Testis (tissue), 3 donors: ENCODE measurements around the gene GINS2. TPM values are rescaled to one million over a fixed set of nuclear protein-coding genes. Genes with fewer than 3 reads are reported as not detected.

Source experiments
- DNase-seq: peaks from one replicate; pipeline ENCODE4 v3.0.0-alpha.2; 2019
- H3K27ac ChIP-seq, 2 donors: fragments of 200-600 bp; sonication (generic); one replicate each; pipeline ENCODE4 v1.5.1; 2019
- H3K27me3 ChIP-seq: fragments of 200-600 bp; sonication (generic); one replicate; pipeline ENCODE4 v1.5.1; 2019
- H3K36me3 ChIP-seq: fragments of 200-600 bp; sonication (generic); one replicate; pipeline ENCODE4 v1.5.1; 2017; ENCODE audit warnings: low read depth; ENCODE audit errors: missing control alignments
- H3K4me1 ChIP-seq: fragments of 200-600 bp; sonication (generic); one replicate; pipeline ENCODE4 v1.5.1; 2019
- H3K4me3 ChIP-seq, 2 donors: fragments of 200-600 bp; sonication (generic); one replicate each; pipeline ENCODE4 v1.5.1; 2017 to 2019
- H3K9me3 ChIP-seq: fragments of 200-600 bp; sonication (generic); one replicate; pipeline ENCODE4 v1.5.1; 2017
- CTCF ChIP-seq, 3 experiments: fragments of 450-650 bp in 2 of 3; fragments of 200-600 bp in 1 of 3; sonication (generic) in 1 of 3; IDR thresholded peaks; one replicate each; pipeline ENCODE4 v1.5.1; 2016 to 2019; ENCODE audit warnings: antibody characterized with exemption in 3 of 3, mild to moderate bottlenecking in 2 of 3, moderate library complexity in 1 of 3
- POLR2A ChIP-seq: fragments of 450-650 bp; IDR thresholded peaks from one replicate; pipeline ENCODE4 v1.6.1; 2017; ENCODE audit warnings: antibody characterized with exemption, mild to moderate bottlenecking, moderate library complexity
- WGBS, 2 donors: methylation state at CpG; one replicate each; pipeline ENCODE4 v1.1.5; 2018; 5-methylcytosine and 5-hydroxymethylcytosine counted together
- intact Hi-C: fragments of 100-400 bp; cut with DNase I; formaldehyde crosslinking; loops from one replicate; pipeline ENCODE4 v1.15.1; 2023; ENCODE audit warnings: low total_unique reads
- polyA plus RNA-seq: library from polyadenylated mRNA; stranded (reverse); fragments of 350-450 nt; fragmentation: Illumina TruSeq; extraction: RNeasy Lipid Tissue Mini Kit (QIAGEN cat#74804); gene quantifications from one replicate; pipeline ENCODE4 v1.2.3, GENCODE V29; 2014; ENCODE audit warnings: low read depth, low replicate concordance; ENCODE audit not compliant: insufficient read depth
- total RNA-seq, 2 donors: library from RNA; depleted of rRNA; stranded (reverse); fragments of >200 nt; gene quantifications; one replicate each; pipeline ENCODE4 v1.2.3, GENCODE V29; 2016

The GINS2 gene
- total and polyA plus RNA-seq, 3 donors from 2014 or later: 8.9 to 13.8 (median 11.8) TPM

- TF ChIP-seq CTCF (IDR thresholded peaks at IDR 0.05) (no peak), POLR2A (no peak)
- 43 to 50% methylated on average over 7 of the region's 7 CpGs for WGBS, 2 donors
- no peak for DNase-seq
- no peaks in the 10 kb centered on the region for H3K36me3 ChIP-seq
- H3K4me1 ChIP-seq: no peaks in the 10 kb centered on the region
- H3K4me3 ChIP-seq: no peak overlapping the region
- H3K9me3 ChIP-seq: no peaks in the 10 kb centered on the region
- intact Hi-C loops: no loop called here
- no peaks in the 10 kb centered on the region for H3K27me3 ChIP-seq
- no peak overlapping the region for H3K27ac ChIP-seq
These were observed 1.8 kb upstream of the GINS2 start for GRCh38 chr16:85690469-85691064.

- Histone ChIP-seq H3K27me3 (no peaks in the 10 kb centered on the region), H3K4me1 (no peaks in the 10 kb centered on the region), H3K36me3 (no peaks in the 10 kb centered on the region), H3K4me3 (no peak overlapping the region), H3K9me3 (no peaks in the 10 kb centered on the region), H3K27ac (no peak overlapping the region)
- no peak for DNase-seq
- intact Hi-C loops: no loop called here
- TF ChIP-seq POLR2A (no peak), CTCF (IDR thresholded peaks at IDR 0.05) (no peak)
- 43 to 64% methylated on average over 9 of the region's 9 CpGs for WGBS, 2 donors
These were observed 1.2 kb upstream of the GINS2 start for GRCh38 chr16:85689950-85690320.

GRCh38 chr16:85689285-85689949 lies 663 bp upstream of the GINS2 start:
- no peak for DNase-seq
- no peaks in the 10 kb centered on the region for H3K9me3 ChIP-seq
- intact Hi-C loops: no loop called here
- H3K4me1 ChIP-seq: no peaks in the 10 kb centered on the region
- H3K4me3 ChIP-seq: peak overlapping the region; percentile 43 to 53
- H3K27ac ChIP-seq: no peak overlapping the region
- TF ChIP-seq CTCF (IDR thresholded peaks at IDR 0.05): no peak
- TF ChIP-seq POLR2A: no peak
- 38 to 44% methylated on average over 19 to 27 of the region's 27 CpGs for WGBS, 2 donors
- no peaks in the 10 kb centered on the region for H3K36me3 ChIP-seq
- no peaks in the 10 kb centered on the region for H3K27me3 ChIP-seq

GRCh38 chr16:85687651-85688471 lies 893 bp downstream of the GINS2 start:
- intact Hi-C loops: no loop called here

More at GRCh38 chr16:85687651-85688471, 893 bp downstream of the GINS2 start:
- 65 to 71% methylated on average over 43 to 49 of the region's 49 CpGs for WGBS, 2 donors
- Histone ChIP-seq H3K4me1 (no peaks in the 10 kb centered on the region), H3K27ac (no peak overlapping the region), H3K27me3 (no peaks in the 10 kb centered on the region), H3K4me3 (peak overlapping the region; percentile 43 to 53), H3K36me3 (no peaks in the 10 kb centered on the region), H3K9me3 (no peaks in the 10 kb centered on the region)
- no peak for DNase-seq
- TF ChIP-seq POLR2A (no peak), CTCF (IDR thresholded peaks at IDR 0.05) (no peak)
